Measurements from ENCODE around the gene HEY2. TPM values are rescaled to one million over a fixed set of nuclear protein-coding genes. Genes with fewer than 3 reads are reported as not detected.

Gene HEY2
- total RNA-seq, 1 donor from 2014 or later: 2.8 TPM

GRCh38 chr6:125792172-125792571 lies 42.7 kb downstream of the HEY2 start:
- no peaks in the 10 kb centered on the region for H3K36me3 ChIP-seq
- peaks cover 54% of the 10 kb centered on the region for H3K4me1 ChIP-seq
- no peak for TF ChIP-seq CTCF (IDR thresholded peaks at IDR 0.05)
- peak overlapping the region; percentile 94 for H3K4me3 ChIP-seq
- intact Hi-C loops (cut with DNase I): no loop called here
- no peaks in the 10 kb centered on the region for H3K27me3 ChIP-seq (ENCODE audit: low read depth)
- ATAC-seq (no peak), DNase-seq (no peak)
- H3K27ac ChIP-seq: no peak overlapping the region
- no peaks in the 10 kb centered on the region for H3K9me3 ChIP-seq

- DNase-seq (no peak), ATAC-seq (no peak)
- Histone ChIP-seq H3K9me3 (no peaks in the 10 kb centered on the region), H3K4me1 (peaks cover 56% of the 10 kb centered on the region), H3K36me3 (no peaks in the 10 kb centered on the region), H3K27ac (no peak overlapping the region), H3K4me3 (no peak overlapping the region), H3K27me3 (ENCODE audit: low read depth) (no peaks in the 10 kb centered on the region)
- intact Hi-C loops (cut with DNase I): no loop called here
- TF ChIP-seq CTCF (IDR thresholded peaks at IDR 0.05): no peak
Observed at GRCh38 chr6:125792680-125793079, 43.2 kb downstream of the HEY2 start.

- no peaks in the 10 kb centered on the region for H3K27me3 ChIP-seq (ENCODE audit: low read depth)
- ATAC-seq (no peak), DNase-seq (no peak)
- H3K27ac ChIP-seq: no peak overlapping the region
- H3K4me3 ChIP-seq: no peak overlapping the region
- H3K9me3 ChIP-seq: no peaks in the 10 kb centered on the region
- H3K36me3 ChIP-seq: no peaks in the 10 kb centered on the region
- intact Hi-C loops (cut with DNase I): no loop called here
- H3K4me1 ChIP-seq: peaks cover 62% of the 10 kb centered on the region
- TF ChIP-seq CTCF (IDR thresholded peaks at IDR 0.05): no peak
Observed at GRCh38 chr6:125793280-125793679, 43.8 kb downstream of the HEY2 start.

- peaks cover 65% of the 10 kb centered on the region for H3K4me1 ChIP-seq
- DNase-seq (no peak), ATAC-seq (no peak)
- no peak overlapping the region for H3K27ac ChIP-seq
- intact Hi-C loops (cut with DNase I): no loop called here
- TF ChIP-seq CTCF (IDR thresholded peaks at IDR 0.05): no peak
- no peaks in the 10 kb centered on the region for H3K36me3 ChIP-seq
- H3K4me3 ChIP-seq: no peak overlapping the region
- no peaks in the 10 kb centered on the region for H3K9me3 ChIP-seq
- no peaks in the 10 kb centered on the region for H3K27me3 ChIP-seq (ENCODE audit: low read depth)
Observed at GRCh38 chr6:125793863-125794262, 44.4 kb downstream of the HEY2 start.

- ATAC-seq: no peak
- no peak overlapping the region for H3K4me3 ChIP-seq
- no peaks in the 10 kb centered on the region for H3K27me3 ChIP-seq (ENCODE audit: low read depth)
- DNase-seq: no peak
- intact Hi-C loops (cut with DNase I): no loop called here
- peaks cover 63% of the 10 kb centered on the region for H3K4me1 ChIP-seq
- H3K27ac ChIP-seq: no peak overlapping the region
- H3K9me3 ChIP-seq: no peaks in the 10 kb centered on the region
- no peak for TF ChIP-seq CTCF (IDR thresholded peaks at IDR 0.05)
- H3K36me3 ChIP-seq: no peaks in the 10 kb centered on the region
Observed at GRCh38 chr6:125794342-125795137, 45.1 kb downstream of the HEY2 start.
